Fibroblast of the aortic adventitia (primary cell): ENCODE results near the gene PPP2R5A. TPM values are rescaled to one million over a fixed set of nuclear protein-coding genes. Genes with fewer than 3 reads are reported as not detected.

Source experiments
- DNase-seq: peaks from one replicate; pipeline ENCODE4 v3.0.0-alpha.2; 2010; ENCODE audit warnings: low read depth
- H3K4me3 ChIP-seq: 2 replicates; pipeline ENCODE4 v1.5.1; 2011; ENCODE audit warnings: low read depth, mild to moderate bottlenecking, control low read depth, low read length, moderate library complexity
- CTCF ChIP-seq: IDR thresholded peaks from 2 replicates; pipeline ENCODE4 v1.5.1; 2011; ENCODE audit warnings: mild to moderate bottlenecking, low read length, control low read depth, inconsistent platforms; ENCODE audit not compliant: insufficient read depth
- total RNA-seq: library from RNA; depleted of rRNA; stranded (reverse); fragments of >200 nt; gene quantifications from 2 replicates; pipeline ENCODE4 v1.2.3, GENCODE V29; 2012; ENCODE audit warnings: low replicate concordance

PPP2R5A gene
- total RNA-seq, 1 donor = 31.6 TPM

GRCh38 chr1:212255705-212256307 lies 29.4 kb upstream of the PPP2R5A start:
- no peak for DNase-seq

GRCh38 chr1:212256369-212256768 lies 28.8 kb upstream of the PPP2R5A start:
- no peak for DNase-seq
- H3K4me3 ChIP-seq = no peak overlapping the region
- TF ChIP-seq CTCF = no peak

More at GRCh38 chr1:212255705-212256307, 29.4 kb upstream of the PPP2R5A start:
- no peak for TF ChIP-seq CTCF
- no peak overlapping the region for H3K4me3 ChIP-seq

- DNase-seq = no peak
- no peak overlapping the region for H3K4me3 ChIP-seq
- no peak for TF ChIP-seq CTCF
These were observed 28.1 kb upstream of the PPP2R5A start for GRCh38 chr1:212257157-212257556.

- TF ChIP-seq CTCF = no peak
- H3K4me3 ChIP-seq = no peak overlapping the region
- no peak for DNase-seq
These were observed 25.3 kb upstream of the PPP2R5A start for GRCh38 chr1:212259693-212260480.

GRCh38 chr1:212260557-212261355 lies 24.5 kb upstream of the PPP2R5A start:
- H3K4me3 ChIP-seq = no peak overlapping the region
- no peak for DNase-seq
- TF ChIP-seq CTCF = no peak

GRCh38 chr1:212261361-212261929 lies 23.8 kb upstream of the PPP2R5A start:
- TF ChIP-seq CTCF = no peak
- no peak for DNase-seq
- H3K4me3 ChIP-seq = no peak overlapping the region
